Tibial nerve (tissue), 4 donors: ENCODE measurements around the gene DENND6A. TPM values are rescaled to one million over a fixed set of nuclear protein-coding genes. Genes with fewer than 3 reads are reported as not detected.

ENCODE experiments used
- DNase-seq, 2 donors: peaks; one replicate each; pipeline ENCODE4 v3.0.0-alpha.2; 2019; ENCODE audit warnings: low spot score in 2 of 2
- H3K27ac ChIP-seq, 4 donors: fragments of 200-600 bp; sonication (generic) in 3 of 4; one replicate each; pipeline ENCODE4 v1.5.1; 2017 to 2019; ENCODE audit warnings: mild to moderate bottlenecking in 1 of 4
- H3K27me3 ChIP-seq, 2 donors: fragments of 200-600 bp; sonication (generic) in 1 of 2; one replicate each; pipeline versions ENCODE4 v1.5.1 to v1.6.0; 2017 to 2019
- H3K36me3 ChIP-seq, 3 donors: fragments of 200-600 bp; sonication (generic); one replicate each; pipeline ENCODE4 v1.5.1; 2018 to 2019
- H3K4me1 ChIP-seq, 4 donors: fragments of 200-600 bp; sonication (generic) in 3 of 4; one replicate each; pipeline ENCODE4 v1.5.1; 2017 to 2019
- H3K4me3 ChIP-seq, 4 donors: fragments of 200-600 bp; sonication (generic) in 3 of 4; one replicate each; pipeline ENCODE4 v1.5.1; 2017 to 2019; ENCODE audit warnings: mild to moderate bottlenecking in 1 of 4, moderate library complexity in 1 of 4
- H3K9me3 ChIP-seq, 4 donors: fragments of 200-600 bp; sonication (generic) in 3 of 4; one replicate each; pipeline ENCODE4 v1.5.1; 2017 to 2019
- EP300 ChIP-seq, 2 donors: sonication (generic); formaldehyde crosslinking; IDR thresholded peaks; one replicate each; pipeline ENCODE4 v1.6.1; 2017; ENCODE audit warnings: antibody characterized with exemption in 2 of 2, mild to moderate bottlenecking in 1 of 2
- POLR2A ChIP-seq, 2 donors: fragments of 450-650 bp; IDR thresholded peaks; one replicate each; pipeline ENCODE4 v1.6.1; 2017; ENCODE audit warnings: antibody characterized with exemption in 2 of 2, mild to moderate bottlenecking in 2 of 2, moderate library complexity in 2 of 2
- WGBS, 2 donors: methylation state at CpG; one replicate each; pipeline ENCODE4 v1.1.5; 2018; 5-methylcytosine and 5-hydroxymethylcytosine counted together
- total RNA-seq, 4 donors: library from RNA; depleted of rRNA; stranded (reverse); fragments of >200 nt; gene quantifications; one replicate each; pipeline ENCODE4 v1.1.0, GENCODE V29; 2016
- TF ChIP-seq, protein P1 (sequence below), 5 experiments: fragments of 200-600 bp in 3 of 5; fragments of 450-650 bp in 2 of 5; sonication (generic) in 3 of 5; IDR thresholded peaks; one replicate each; pipeline ENCODE4 v1.5.1; 2016 to 2019; ENCODE audit warnings: antibody characterized with exemption in 5 of 5, mild to moderate bottlenecking in 3 of 5, moderate library complexity in 2 of 5

The DENND6A gene
- total RNA-seq, 4 donors from 2014 or later = 48.0 to 88.1 (median 51.9) TPM

DNA sequence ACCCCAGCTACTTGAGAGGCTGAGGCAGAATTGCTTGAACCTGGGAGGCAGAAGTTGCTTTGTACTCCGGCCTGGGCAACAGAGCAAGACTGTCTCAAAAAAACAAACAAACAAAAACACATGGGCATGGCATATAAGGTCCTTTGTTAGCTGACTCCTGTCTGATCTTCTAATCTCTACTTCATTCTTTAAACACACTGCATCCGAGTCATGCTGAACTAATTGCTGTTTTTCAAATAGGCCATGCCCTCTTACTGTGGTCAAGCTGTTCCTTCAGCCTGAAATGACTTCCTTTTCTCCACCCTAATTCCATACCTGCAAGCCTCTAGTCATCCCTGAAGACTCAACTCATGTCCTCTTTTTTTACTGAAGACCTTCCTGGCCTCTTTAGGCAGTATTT, 40.9 kb upstream of the DENND6A start:
- Histone ChIP-seq H3K27ac (no peak overlapping the region), H3K4me1 (peaks cover 0 to 3% (median 0%) of the 10 kb centered on the region in 4 donors), H3K4me3 (no peak overlapping the region), H3K36me3 (no peaks in the 10 kb centered on the region), H3K9me3 (no peaks in the 10 kb centered on the region), H3K27me3 (no peaks in the 10 kb centered on the region)
- no peak for DNase-seq
- WGBS, 2 donors = 69 to 71% methylated on average over 2 of the region's 2 CpGs
- TF ChIP-seq POLR2A (IDR thresholded peaks at IDR 0.05) = no peak
- no peak for TF ChIP-seq EP300 (IDR thresholded peaks at IDR 0.05)
- TF ChIP-seq, protein P1, sequence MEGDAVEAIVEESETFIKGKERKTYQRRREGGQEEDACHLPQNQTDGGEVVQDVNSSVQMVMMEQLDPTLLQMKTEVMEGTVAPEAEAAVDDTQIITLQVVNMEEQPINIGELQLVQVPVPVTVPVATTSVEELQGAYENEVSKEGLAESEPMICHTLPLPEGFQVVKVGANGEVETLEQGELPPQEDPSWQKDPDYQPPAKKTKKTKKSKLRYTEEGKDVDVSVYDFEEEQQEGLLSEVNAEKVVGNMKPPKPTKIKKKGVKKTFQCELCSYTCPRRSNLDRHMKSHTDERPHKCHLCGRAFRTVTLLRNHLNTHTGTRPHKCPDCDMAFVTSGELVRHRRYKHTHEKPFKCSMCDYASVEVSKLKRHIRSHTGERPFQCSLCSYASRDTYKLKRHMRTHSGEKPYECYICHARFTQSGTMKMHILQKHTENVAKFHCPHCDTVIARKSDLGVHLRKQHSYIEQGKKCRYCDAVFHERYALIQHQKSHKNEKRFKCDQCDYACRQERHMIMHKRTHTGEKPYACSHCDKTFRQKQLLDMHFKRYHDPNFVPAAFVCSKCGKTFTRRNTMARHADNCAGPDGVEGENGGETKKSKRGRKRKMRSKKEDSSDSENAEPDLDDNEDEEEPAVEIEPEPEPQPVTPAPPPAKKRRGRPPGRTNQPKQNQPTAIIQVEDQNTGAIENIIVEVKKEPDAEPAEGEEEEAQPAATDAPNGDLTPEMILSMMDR (IDR thresholded peaks at IDR 0.05) = no peak

- Histone ChIP-seq H3K36me3 (no peaks in the 10 kb centered on the region), H3K27ac (no peak overlapping the region), H3K9me3 (no peaks in the 10 kb centered on the region), H3K4me1 (no peaks in the 10 kb centered on the region), H3K4me3 (no peak overlapping the region), H3K27me3 (no peaks in the 10 kb centered on the region)
- no peak for DNase-seq
- TF ChIP-seq EP300 (IDR thresholded peaks at IDR 0.05) = no peak
- no peak for TF ChIP-seq POLR2A (IDR thresholded peaks at IDR 0.05)
- TF ChIP-seq, protein P1 (IDR thresholded peaks at IDR 0.05) = no peak
- WGBS, 2 donors = 92 to 93% methylated on average over 1 of the region's 1 CpG
These were observed 38.4 kb upstream of the DENND6A start for GRCh38 chr3:57731311-57731710.

DNA sequence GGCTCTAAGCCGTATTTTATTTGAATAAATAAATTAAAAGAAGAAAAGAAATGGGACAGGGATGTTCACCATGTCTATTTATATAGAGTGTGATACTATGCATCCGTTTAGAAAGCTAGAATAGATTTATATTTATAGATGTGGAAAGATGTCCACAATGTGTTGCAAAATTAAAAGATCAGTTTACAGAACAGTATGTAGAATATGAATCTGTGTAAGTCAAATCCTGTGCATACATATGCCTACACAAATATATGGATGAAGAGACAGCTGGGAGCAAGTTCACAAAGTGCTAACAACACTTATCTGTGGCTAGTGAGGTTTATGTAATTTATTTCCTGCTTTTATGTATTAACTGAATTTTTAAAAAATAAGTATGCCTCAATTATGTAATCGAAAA, 37.8 kb upstream of the DENND6A start:
- no peak overlapping the region for H3K27ac ChIP-seq
- no peak overlapping the region for H3K4me3 ChIP-seq
- TF ChIP-seq EP300 (IDR thresholded peaks at IDR 0.05) (no peak), POLR2A (IDR thresholded peaks at IDR 0.05) (no peak)
- TF ChIP-seq, protein P1 (IDR thresholded peaks at IDR 0.05) = no peak
- no peaks in the 10 kb centered on the region for H3K27me3 ChIP-seq
- H3K36me3 ChIP-seq = no peaks in the 10 kb centered on the region
- no peak for DNase-seq
- no peaks in the 10 kb centered on the region for H3K9me3 ChIP-seq
- 76 to 87% methylated on average over 3 of the region's 3 CpGs for WGBS, 2 donors
- H3K4me1 ChIP-seq = no peaks in the 10 kb centered on the region

- Histone ChIP-seq H3K27ac (no peak overlapping the region), H3K36me3 (no peaks in the 10 kb centered on the region), H3K27me3 (no peaks in the 10 kb centered on the region), H3K9me3 (no peaks in the 10 kb centered on the region), H3K4me1 (no peaks in the 10 kb centered on the region), H3K4me3 (no peak overlapping the region)
- no peak for DNase-seq
- 77 to 83% methylated on average over 11 of the region's 11 CpGs for WGBS, 2 donors
- TF ChIP-seq, protein P1 (IDR thresholded peaks at IDR 0.05) = no peak
- TF ChIP-seq POLR2A (IDR thresholded peaks at IDR 0.05) = no peak
These were observed 36.6 kb upstream of the DENND6A start for GRCh38 chr3:57729334-57730045.

GRCh38 chr3:57727106-57727505, 34.2 kb upstream of the DENND6A start:
- no peaks in the 10 kb centered on the region for H3K36me3 ChIP-seq
- WGBS, 2 donors = 86 to 90% methylated on average over 5 of the region's 5 CpGs
- no peak for DNase-seq
- H3K27me3 ChIP-seq = no peaks in the 10 kb centered on the region
- H3K4me1 ChIP-seq = no peaks in the 10 kb centered on the region
- H3K9me3 ChIP-seq = no peaks in the 10 kb centered on the region
- TF ChIP-seq, protein P1 (IDR thresholded peaks at IDR 0.05) = no peak
- TF ChIP-seq EP300 (IDR thresholded peaks at IDR 0.05) (no peak), POLR2A (IDR thresholded peaks at IDR 0.05) (no peak)
- H3K4me3 ChIP-seq = no peak overlapping the region
- no peak overlapping the region for H3K27ac ChIP-seq
